Tibial nerve (tissue), 3 donors: ENCODE results near the gene ZDHHC15.

Experiments
- CTCF ChIP-seq, 5 experiments: fragments of 200-600 bp in 3 of 5; fragments of 450-650 bp in 2 of 5; sonication (generic) in 3 of 5; IDR thresholded peaks; one replicate each; pipeline ENCODE4 v1.5.1; 2016 to 2019; ENCODE audit warnings: antibody characterized with exemption in 5 of 5, mild to moderate bottlenecking in 3 of 5, moderate library complexity in 2 of 5
- POLR2A ChIP-seq, 2 donors: fragments of 450-650 bp; IDR thresholded peaks; one replicate each; pipeline ENCODE4 v1.6.1; 2017; ENCODE audit warnings: antibody characterized with exemption in 2 of 2, mild to moderate bottlenecking in 2 of 2, moderate library complexity in 2 of 2

- TF ChIP-seq POLR2A (IDR thresholded peaks at IDR 0.05) (no peak), CTCF (IDR thresholded peaks at IDR 0.05) (no peak)
Observed at GRCh38 chrX:75361788-75362187, 161.0 kb downstream of the ZDHHC15 start.
